Large intestine (tissue), 3 donors: ENCODE results near the gene TTC9B. TPM values are rescaled to one million over a fixed set of nuclear protein-coding genes. Genes with fewer than 3 reads are reported as not detected.

Source experiments
- DNase-seq, 2 donors: peaks; one replicate each; pipeline versions ENCODE4 v3.0.0 to v3.0.0-alpha.2; 2013
- H3K27ac ChIP-seq: one replicate; pipeline ENCODE4 v1.5.1; 2013; ENCODE audit warnings: low read length
- H3K27me3 ChIP-seq: 2 replicates; pipeline ENCODE4 v1.6.1; 2013; ENCODE audit warnings: low read length; ENCODE audit not compliant: control insufficient read depth, insufficient read depth
- H3K36me3 ChIP-seq: 2 replicates; pipeline ENCODE4 v1.6.1; 2013; ENCODE audit warnings: low read length; ENCODE audit not compliant: control insufficient read depth, insufficient read depth
- H3K4me1 ChIP-seq: one replicate; pipeline ENCODE4 v1.6.1; 2013; ENCODE audit warnings: low read length; ENCODE audit not compliant: control insufficient read depth, insufficient read depth
- H3K4me3 ChIP-seq: one replicate; pipeline ENCODE4 v1.5.1; 2013; ENCODE audit warnings: low read length
- H3K9me3 ChIP-seq: one replicate; pipeline ENCODE4 v1.6.1; 2013; ENCODE audit warnings: mild to moderate bottlenecking, low read depth, low read length, moderate library complexity; ENCODE audit not compliant: control insufficient read depth
- WGBS: methylation state at CpG from one replicate; pipeline ENCODE4 v1.1.5; 2013; ENCODE audit warnings: low lambda C conversion rate; ENCODE audit not compliant: insufficient coverage; 5-methylcytosine and 5-hydroxymethylcytosine counted together
- polyA plus RNA-seq: library from polyadenylated mRNA; unstranded; fragments of 120-200 nt; gene quantifications from one replicate; pipeline ENCODE4 v1.2.1, GENCODE V29; 2013

TTC9B gene
- polyA plus RNA-seq, 1 donor, result 3.1 TPM

DNA sequence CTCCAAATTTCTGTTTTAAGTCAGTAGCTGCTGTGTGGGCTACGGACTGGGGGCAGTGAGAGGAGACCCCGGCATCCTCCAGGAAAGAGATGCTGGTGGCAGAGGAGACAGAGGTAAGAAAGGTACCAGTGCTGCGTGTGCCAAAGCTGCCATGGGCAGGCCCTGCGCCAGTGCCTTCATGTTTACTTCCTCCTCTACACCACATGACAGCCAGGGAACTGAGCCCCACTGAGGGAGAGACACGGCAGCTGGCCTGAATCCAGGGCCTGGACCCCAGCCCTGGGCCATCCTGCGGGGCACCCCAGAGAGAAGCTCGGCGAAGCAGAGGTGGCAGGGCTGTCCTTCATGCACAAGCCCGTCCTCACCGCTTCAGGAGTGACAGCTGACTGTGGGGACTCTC lies 31.0 kb upstream of the TTC9B start:
- Histone ChIP-seq H3K27me3 (no peaks in the 10 kb centered on the region), H3K9me3 (no peaks in the 10 kb centered on the region), H3K27ac (no peak overlapping the region), H3K36me3 (peaks cover 47% of the 10 kb centered on the region), H3K4me1 (peaks cover 16% of the 10 kb centered on the region), H3K4me3 (no peak overlapping the region)
- no CpG with 5 or more reads among the region's 10 CpGs for WGBS
- no peak for DNase-seq

DNA sequence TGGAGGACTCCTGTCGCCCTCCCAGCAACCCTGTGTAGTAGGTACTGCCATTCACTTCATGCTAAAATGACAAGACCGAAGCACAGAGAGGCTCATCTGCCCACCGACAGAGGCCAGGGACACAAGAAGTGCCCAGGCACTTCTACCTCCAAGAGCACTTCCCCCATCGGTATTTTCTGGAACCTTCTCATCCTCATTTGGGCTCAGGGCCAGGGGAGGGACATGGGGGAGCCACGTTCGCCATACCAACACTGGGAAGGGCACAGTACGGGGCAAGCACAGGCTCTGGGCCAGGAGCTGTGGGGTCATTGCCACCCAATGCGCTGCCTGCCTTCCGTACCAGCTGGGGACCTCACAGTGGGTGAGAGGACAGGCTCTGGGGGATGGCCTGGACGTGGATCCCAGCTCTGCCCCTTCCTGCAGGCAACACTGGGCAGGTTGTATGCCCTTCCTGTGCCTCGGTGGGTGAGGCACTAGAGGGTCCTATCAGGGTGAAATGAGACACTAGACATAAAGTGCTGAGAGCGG lies 29.6 kb upstream of the TTC9B start:
- H3K4me1 ChIP-seq, result peaks cover 5% of the 10 kb centered on the region
- H3K9me3 ChIP-seq, result no peaks in the 10 kb centered on the region
- peaks cover 43% of the 10 kb centered on the region for H3K36me3 ChIP-seq
- no peak overlapping the region for H3K4me3 ChIP-seq
- DNase-seq, result no peak
- WGBS, result no CpG with 5 or more reads among the region's 12 CpGs
- no peak overlapping the region for H3K27ac ChIP-seq
- H3K27me3 ChIP-seq, result no peaks in the 10 kb centered on the region

DNA sequence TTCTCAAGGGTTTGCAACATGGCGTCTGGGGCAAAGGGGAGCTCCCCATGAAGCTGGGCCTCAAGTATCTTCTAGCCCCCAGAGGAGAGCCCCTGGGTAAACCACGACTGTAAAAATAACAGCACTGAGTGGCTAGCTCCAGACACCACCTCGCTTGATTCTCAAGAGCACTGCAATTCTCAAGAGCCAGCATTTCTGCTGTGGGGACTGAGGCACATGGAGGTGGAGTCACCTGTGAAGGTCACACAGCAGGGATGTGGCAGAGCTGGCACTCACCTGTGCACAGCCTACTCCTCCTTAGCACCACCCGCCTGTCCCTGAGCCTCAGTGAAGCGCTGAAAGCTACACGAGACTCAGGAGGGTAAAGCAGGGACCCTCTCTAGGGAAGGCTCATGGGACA lies 29.0 kb upstream of the TTC9B start:
- peaks cover 40% of the 10 kb centered on the region for H3K36me3 ChIP-seq
- no peak for DNase-seq
- WGBS, result no CpG with 5 or more reads among the region's 6 CpGs

DNA sequence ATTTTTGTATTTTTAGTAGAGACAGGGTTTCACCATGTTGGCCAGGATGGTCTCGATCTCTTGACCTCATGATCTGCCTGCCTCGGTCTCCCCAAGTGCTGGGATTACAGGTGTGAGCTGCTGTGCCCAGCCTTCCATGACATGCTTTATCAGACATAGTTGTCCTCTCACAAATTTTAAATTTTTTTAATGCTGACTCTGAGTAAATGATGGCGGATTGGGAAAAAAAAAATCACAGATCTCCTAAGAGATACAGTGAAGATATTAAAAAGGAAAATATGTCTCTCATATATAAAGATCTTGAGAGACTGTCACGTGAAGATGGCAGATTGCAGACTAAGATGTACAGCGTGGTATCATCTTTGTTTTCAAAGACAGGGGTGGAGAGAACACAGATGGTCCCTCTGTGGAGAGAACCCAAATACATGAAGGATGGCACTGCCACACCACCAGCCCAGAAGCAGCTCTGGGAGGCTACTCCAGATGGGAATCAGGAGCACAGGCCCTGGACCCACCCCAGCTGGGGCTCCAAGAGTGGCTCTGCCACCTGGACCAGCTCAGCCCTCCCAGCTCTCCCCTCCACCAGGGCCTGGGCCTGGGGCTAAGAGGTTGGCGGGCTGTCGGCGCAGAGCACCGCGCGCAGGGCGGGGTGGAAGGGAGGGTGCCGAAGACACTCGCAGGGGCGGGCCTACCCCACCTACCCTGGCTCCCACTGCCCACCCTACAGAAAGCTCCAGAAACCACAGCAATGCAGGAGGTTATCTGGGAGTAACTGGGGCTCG lies 28.3 kb upstream of the TTC9B start:
- Histone ChIP-seq H3K36me3 (peaks cover 44% of the 10 kb centered on the region), H3K4me1 (no peaks in the 10 kb centered on the region), H3K9me3 (no peaks in the 10 kb centered on the region), H3K27me3 (no peaks in the 10 kb centered on the region), H3K27ac (no peak overlapping the region), H3K4me3 (no peak overlapping the region)
- WGBS, result 89% methylated on average over 1 of the region's 16 CpGs
- no peak for DNase-seq

More for the DNA sequence above, 29.0 kb upstream of the TTC9B start:
- Histone ChIP-seq H3K4me1 (peaks cover 2% of the 10 kb centered on the region), H3K27me3 (no peaks in the 10 kb centered on the region), H3K27ac (no peak overlapping the region), H3K4me3 (no peak overlapping the region), H3K9me3 (no peaks in the 10 kb centered on the region)

DNA sequence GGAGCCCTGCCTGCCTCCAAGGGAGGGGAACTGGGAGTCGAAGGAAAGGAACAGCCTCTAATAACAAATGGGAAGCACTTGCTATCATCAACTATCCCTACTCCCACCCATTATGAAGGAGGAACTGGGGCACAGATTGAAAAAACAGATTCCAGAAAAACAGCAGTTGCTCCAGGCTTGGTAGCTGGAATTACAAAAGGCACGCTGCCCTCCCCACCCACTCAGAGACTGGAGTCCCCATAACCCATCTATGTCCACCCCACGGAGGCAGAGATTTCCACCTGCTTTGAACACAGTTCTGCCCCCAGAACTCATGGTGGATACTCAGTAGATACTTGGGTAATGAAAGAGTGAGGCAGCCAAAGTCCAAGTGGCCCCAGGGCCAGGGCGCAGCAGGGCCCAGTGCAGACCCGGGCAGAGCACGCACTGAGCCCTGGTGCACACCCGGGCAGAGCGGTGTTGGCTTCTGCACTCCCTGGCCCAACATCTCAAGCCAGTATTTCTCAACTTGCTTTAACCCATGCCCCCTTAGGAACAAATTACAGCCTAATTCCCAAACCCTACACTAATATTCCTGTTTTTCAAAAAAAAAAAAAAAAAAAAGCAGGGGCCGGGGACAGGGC lies 27.4 kb upstream of the TTC9B start:
- Histone ChIP-seq H3K27ac (no peak overlapping the region), H3K4me3 (no peak overlapping the region), H3K9me3 (no peaks in the 10 kb centered on the region), H3K36me3 (peaks cover 49% of the 10 kb centered on the region), H3K4me1 (no peaks in the 10 kb centered on the region), H3K27me3 (no peaks in the 10 kb centered on the region)
- no peak for DNase-seq
- WGBS, result no CpG with 5 or more reads among the region's 9 CpGs

DNA sequence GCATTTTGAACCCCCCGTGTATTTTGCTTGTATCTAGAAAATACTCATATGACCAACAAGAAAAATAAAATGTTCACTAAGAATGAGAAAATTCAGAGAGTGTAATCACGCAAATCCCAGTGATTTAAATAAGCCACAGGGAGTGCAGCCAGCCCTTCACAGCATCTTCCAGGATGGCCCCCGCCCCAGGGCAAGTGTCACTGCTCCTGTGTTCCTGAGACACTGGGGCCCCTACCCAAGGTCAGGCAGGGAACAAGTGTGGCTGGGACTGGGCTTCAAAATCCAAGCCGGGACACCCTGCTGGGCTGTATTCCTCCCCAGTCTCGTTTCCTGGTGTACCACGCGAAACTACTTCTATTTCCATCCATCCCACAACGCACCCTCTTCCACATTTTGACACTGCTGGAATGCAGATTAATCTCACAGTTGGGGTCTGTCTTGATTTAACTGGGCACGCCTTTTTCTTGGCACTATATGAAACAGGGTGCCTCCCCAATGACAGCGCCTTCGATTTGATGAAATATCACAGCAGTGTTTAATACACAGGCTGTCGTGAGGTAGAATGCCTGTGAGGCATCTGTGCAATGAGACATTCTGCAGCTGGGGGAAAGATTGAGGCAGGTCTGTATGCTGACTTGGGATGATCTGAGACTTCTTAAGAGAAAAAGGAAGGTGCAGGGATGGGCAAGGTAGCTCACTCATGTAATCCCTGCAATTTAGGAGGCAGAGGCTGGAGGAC lies 26.6 kb upstream of the TTC9B start:
- no peaks in the 10 kb centered on the region for H3K27me3 ChIP-seq
- no peak overlapping the region for H3K27ac ChIP-seq
- no peaks in the 10 kb centered on the region for H3K4me1 ChIP-seq
- peaks cover 51% of the 10 kb centered on the region for H3K36me3 ChIP-seq
- WGBS, result 100% methylated on average over 2 of the region's 12 CpGs
- no peak overlapping the region for H3K4me3 ChIP-seq
- no peaks in the 10 kb centered on the region for H3K9me3 ChIP-seq
- no peak for DNase-seq

DNA sequence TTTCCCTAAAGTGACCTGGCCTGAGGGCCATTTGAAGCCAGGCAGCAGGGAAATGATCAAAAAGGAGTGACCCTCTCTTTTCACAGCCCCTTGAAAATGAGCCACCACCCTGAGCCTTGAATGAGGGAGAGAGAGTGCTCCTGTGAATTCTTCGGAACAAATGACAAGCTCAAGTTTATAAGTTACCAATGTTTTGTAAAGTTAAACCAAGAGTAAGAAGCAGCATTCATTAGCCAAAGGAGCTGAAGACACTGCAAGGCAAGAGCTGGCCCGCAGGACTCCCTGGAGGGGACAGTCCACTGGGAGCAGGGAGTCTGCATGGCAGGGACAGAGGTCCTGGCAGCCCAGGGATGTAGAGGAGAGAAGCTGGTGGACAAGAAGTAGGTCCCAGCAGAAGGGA lies 25.0 kb upstream of the TTC9B start:
- Histone ChIP-seq H3K4me1 (no peaks in the 10 kb centered on the region), H3K36me3 (peaks cover 56% of the 10 kb centered on the region), H3K27ac (no peak overlapping the region), H3K9me3 (no peaks in the 10 kb centered on the region), H3K4me3 (no peak overlapping the region), H3K27me3 (no peaks in the 10 kb centered on the region)
- WGBS, result 100% methylated on average over 1 of the region's 2 CpGs
- no peak for DNase-seq

DNA sequence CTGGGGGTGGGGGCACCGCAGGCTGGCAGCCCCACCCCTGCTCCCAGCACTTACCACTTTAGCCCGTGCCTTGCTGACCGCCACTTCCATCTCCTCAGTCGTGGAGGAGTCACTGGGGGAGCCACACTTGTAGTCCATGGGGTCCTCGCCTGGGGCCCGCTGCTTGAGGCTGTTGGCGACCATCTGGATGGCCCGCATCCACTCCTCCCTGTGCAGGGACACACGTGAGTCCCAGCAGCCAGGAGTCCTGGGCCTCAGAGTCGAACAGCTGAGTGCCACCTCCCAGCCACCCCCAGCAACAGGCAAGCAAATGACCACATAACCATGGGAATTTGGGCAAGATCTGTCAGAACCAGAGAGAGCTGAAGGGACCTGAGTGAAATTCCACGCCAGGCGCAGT lies 24.3 kb upstream of the TTC9B start:
- peaks cover 60% of the 10 kb centered on the region for H3K36me3 ChIP-seq
- no peaks in the 10 kb centered on the region for H3K9me3 ChIP-seq
- no peak overlapping the region for H3K4me3 ChIP-seq
- WGBS, result no CpG with 5 or more reads among the region's 12 CpGs
- H3K27ac ChIP-seq, result no peak overlapping the region
- DNase-seq, result no peak
- no peaks in the 10 kb centered on the region for H3K27me3 ChIP-seq
- no peaks in the 10 kb centered on the region for H3K4me1 ChIP-seq

DNA sequence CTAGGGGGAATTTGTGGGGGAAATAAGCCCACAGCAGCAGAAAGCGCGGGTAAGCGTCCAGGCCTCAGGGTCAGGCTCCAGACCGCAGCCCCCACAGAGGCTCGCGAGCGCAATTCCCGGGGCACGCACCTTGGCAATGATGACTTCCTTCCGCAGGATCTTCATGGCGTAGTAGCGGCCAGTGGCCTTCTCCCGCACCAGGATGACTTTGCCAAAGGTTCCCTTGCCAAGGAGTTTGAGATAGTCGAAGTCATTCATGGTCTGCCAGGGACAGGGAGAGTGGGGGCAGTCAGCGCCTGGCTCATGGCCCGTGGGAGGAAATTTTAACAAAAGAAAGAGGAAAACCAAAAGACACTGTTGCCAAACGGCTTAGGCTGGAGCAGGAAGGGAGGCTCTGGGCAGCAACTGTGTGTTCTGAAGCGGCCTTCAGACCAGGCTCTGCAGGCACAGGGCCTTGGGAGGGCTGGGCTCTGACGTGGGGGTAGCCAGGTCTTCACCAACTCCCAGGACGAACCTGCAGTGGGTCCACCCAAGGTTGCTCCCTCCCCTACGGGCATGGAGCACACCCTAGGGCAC lies 23.7 kb upstream of the TTC9B start:
- no peak for DNase-seq
- H3K27ac ChIP-seq, result no peak overlapping the region
- H3K9me3 ChIP-seq, result no peaks in the 10 kb centered on the region
- H3K4me1 ChIP-seq, result no peaks in the 10 kb centered on the region
- WGBS, result no CpG with 5 or more reads among the region's 21 CpGs
- H3K36me3 ChIP-seq, result peaks cover 62% of the 10 kb centered on the region
- H3K27me3 ChIP-seq, result no peaks in the 10 kb centered on the region
- no peak overlapping the region for H3K4me3 ChIP-seq

DNA sequence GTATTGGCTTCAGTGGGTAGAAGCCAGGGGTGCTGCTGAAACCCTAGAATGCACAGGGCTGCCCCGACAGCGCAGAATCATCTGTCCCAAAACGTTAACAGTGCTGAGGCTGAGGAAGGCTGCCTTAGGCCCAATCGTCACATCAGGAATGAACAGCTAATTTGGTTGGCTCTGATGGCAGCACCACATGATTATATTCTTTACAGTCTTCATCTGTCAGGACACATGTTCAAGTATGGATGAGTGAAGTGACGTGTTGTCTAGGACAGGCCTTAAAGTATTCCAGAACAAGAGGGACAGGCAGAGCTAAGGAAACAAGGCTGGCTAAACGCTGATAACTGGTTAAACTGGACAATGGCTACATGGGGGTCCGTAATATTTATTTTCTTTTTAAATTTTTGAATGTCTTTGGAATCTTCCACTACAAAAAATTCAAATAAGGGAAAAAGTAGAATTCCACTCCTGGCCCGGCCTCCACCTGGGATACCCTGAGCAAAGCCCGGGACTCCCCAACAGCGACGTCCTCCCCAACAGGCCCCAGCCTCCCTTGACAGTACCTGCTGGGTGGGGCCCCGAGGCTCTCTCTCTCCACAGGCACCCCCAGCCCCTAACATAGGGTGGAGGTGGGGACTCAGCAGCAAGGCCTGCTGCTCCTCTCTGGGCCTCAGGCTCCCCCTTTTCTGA lies 23.1 kb upstream of the TTC9B start:
- H3K36me3 ChIP-seq, result peaks cover 67% of the 10 kb centered on the region

More for the DNA sequence above, 23.1 kb upstream of the TTC9B start:
- 100% methylated on average over 2 of the region's 12 CpGs for WGBS
- no peak overlapping the region for H3K27ac ChIP-seq
- no peaks in the 10 kb centered on the region for H3K27me3 ChIP-seq
- no peaks in the 10 kb centered on the region for H3K4me1 ChIP-seq
- no peaks in the 10 kb centered on the region for H3K9me3 ChIP-seq
- no peak for DNase-seq
- H3K4me3 ChIP-seq, result no peak overlapping the region
